Vagina (tissue), 2 donors: ENCODE results near the gene CTNND2. TPM values are rescaled to one million over a fixed set of nuclear protein-coding genes. Genes with fewer than 3 reads are reported as not detected.

Experiments
- DNase-seq, 2 donors: peaks; one replicate each; pipeline ENCODE4 v3.0.0-alpha.2; 2017; ENCODE audit errors: extremely low spot score in 2 of 2
- H3K27ac ChIP-seq: fragments of 200-600 bp; sonication (generic); one replicate; pipeline ENCODE4 v1.5.1; 2019
- H3K27me3 ChIP-seq: fragments of 200-600 bp; sonication (generic); one replicate; pipeline ENCODE4 v1.5.1; 2019
- H3K36me3 ChIP-seq, 2 donors: fragments of 200-600 bp; sonication (generic); one replicate each; pipeline ENCODE4 v1.5.1; 2017 to 2019
- H3K4me1 ChIP-seq: fragments of 200-600 bp; sonication (generic); one replicate; pipeline ENCODE4 v1.5.1; 2019
- H3K4me3 ChIP-seq, 2 donors: fragments of 200-600 bp; sonication (generic); 1 replicate in 1 of 2; 2 replicates in 1 of 2; pipeline ENCODE4 v1.5.1; 2016 to 2019
- H3K9me3 ChIP-seq: fragments of 200-600 bp; sonication (generic); one replicate; pipeline ENCODE4 v1.5.1; 2019
- CTCF ChIP-seq, 3 experiments: fragments of 450-650 bp in 2 of 3; fragments of 200-600 bp in 1 of 3; sonication (generic) in 1 of 3; IDR thresholded peaks; one replicate each; pipeline ENCODE4 v1.5.1; 2017 to 2019; ENCODE audit warnings: antibody characterized with exemption in 3 of 3, mild to moderate bottlenecking in 2 of 3, moderate library complexity in 2 of 3
- POLR2A ChIP-seq, 2 donors: fragments of 450-650 bp; IDR thresholded peaks; one replicate each; pipeline ENCODE4 v1.6.1; 2017; ENCODE audit warnings: antibody characterized with exemption in 2 of 2, mild to moderate bottlenecking in 2 of 2, moderate library complexity in 2 of 2
- POLR2AphosphoS5 ChIP-seq, 2 donors: sonication (generic); formaldehyde crosslinking; IDR thresholded peaks; one replicate each; pipeline ENCODE4 v1.9.0; 2017; ENCODE audit warnings: antibody characterized with exemption in 2 of 2, mild to moderate bottlenecking in 2 of 2, low read depth in 1 of 2; ENCODE audit not compliant: insufficient read depth in 1 of 2
- intact Hi-C: fragments of 100-400 bp; cut with DNase I; formaldehyde crosslinking; loops from one replicate; pipeline ENCODE4 v1.15.1; 2023
- total RNA-seq: library from RNA; depleted of rRNA; stranded (reverse); fragments of >200 nt; gene quantifications from one replicate; pipeline ENCODE4 v1.2.3, GENCODE V29; 2016

Gene CTNND2
- total RNA-seq, 1 donor from 2014 or later, result 1.7 TPM

- H3K27ac ChIP-seq, result no peak overlapping the region
- DNase-seq, result no peak
- no peaks in the 10 kb centered on the region for H3K27me3 ChIP-seq
- TF ChIP-seq POLR2AphosphoS5 (IDR thresholded peaks at IDR 0.05; ENCODE audit: insufficient read depth in 1 of 2, low read depth in 1 of 2), result no peak
- TF ChIP-seq CTCF (IDR thresholded peaks at IDR 0.05), result no peak
- no peak for TF ChIP-seq POLR2A (IDR thresholded peaks at IDR 0.05)
- H3K36me3 ChIP-seq, result no peaks in the 10 kb centered on the region
- H3K9me3 ChIP-seq, result no peaks in the 10 kb centered on the region
- H3K4me1 ChIP-seq, result no peaks in the 10 kb centered on the region
- intact Hi-C loops, result no loop called here
- no peak overlapping the region for H3K4me3 ChIP-seq
Observed at GRCh38 chr5:11494340-11494739, 409.9 kb downstream of the CTNND2 start.

GRCh38 chr5:11491404-11492075 is 412.7 kb downstream of the CTNND2 start:
- Histone ChIP-seq H3K27ac (no peak overlapping the region), H3K4me3 (no peak overlapping the region), H3K27me3 (no peaks in the 10 kb centered on the region), H3K4me1 (no peaks in the 10 kb centered on the region), H3K36me3 (no peaks in the 10 kb centered on the region), H3K9me3 (no peaks in the 10 kb centered on the region)
- TF ChIP-seq POLR2A (IDR thresholded peaks at IDR 0.05) (no peak), CTCF (IDR thresholded peaks at IDR 0.05) (no peak), POLR2AphosphoS5 (IDR thresholded peaks at IDR 0.05; ENCODE audit: insufficient read depth in 1 of 2, low read depth in 1 of 2) (no peak)
- intact Hi-C loops, result no loop called here
- DNase-seq, result no peak

GRCh38 chr5:11483630-11484029 is 420.6 kb downstream of the CTNND2 start:
- no peaks in the 10 kb centered on the region for H3K4me1 ChIP-seq
- intact Hi-C loops, result no loop called here
- H3K4me3 ChIP-seq, result no peak overlapping the region
- H3K9me3 ChIP-seq, result no peaks in the 10 kb centered on the region
- no peak for DNase-seq
- no peaks in the 10 kb centered on the region for H3K27me3 ChIP-seq
- TF ChIP-seq POLR2A (IDR thresholded peaks at IDR 0.05) (no peak), CTCF (IDR thresholded peaks at IDR 0.05) (no peak), POLR2AphosphoS5 (IDR thresholded peaks at IDR 0.05; ENCODE audit: insufficient read depth in 1 of 2, low read depth in 1 of 2) (no peak)
- H3K27ac ChIP-seq, result no peak overlapping the region
- no peaks in the 10 kb centered on the region for H3K36me3 ChIP-seq

GRCh38 chr5:11482011-11482410 is 422.2 kb downstream of the CTNND2 start:
- Histone ChIP-seq H3K36me3 (no peaks in the 10 kb centered on the region), H3K4me1 (no peaks in the 10 kb centered on the region), H3K4me3 (no peak overlapping the region), H3K27me3 (no peaks in the 10 kb centered on the region), H3K27ac (no peak overlapping the region), H3K9me3 (no peaks in the 10 kb centered on the region)
- DNase-seq, result no peak
- TF ChIP-seq POLR2A (IDR thresholded peaks at IDR 0.05) (no peak), CTCF (IDR thresholded peaks at IDR 0.05) (no peak), POLR2AphosphoS5 (IDR thresholded peaks at IDR 0.05; ENCODE audit: insufficient read depth in 1 of 2, low read depth in 1 of 2) (no peak)
- intact Hi-C loops, result no loop called here

GRCh38 chr5:11477786-11478185 is 426.5 kb downstream of the CTNND2 start:
- no peak overlapping the region for H3K4me3 ChIP-seq
- no peak overlapping the region for H3K27ac ChIP-seq
- DNase-seq, result no peak
- H3K36me3 ChIP-seq, result no peaks in the 10 kb centered on the region
- TF ChIP-seq CTCF (IDR thresholded peaks at IDR 0.05) (no peak), POLR2AphosphoS5 (IDR thresholded peaks at IDR 0.05; ENCODE audit: insufficient read depth in 1 of 2, low read depth in 1 of 2) (no peak), POLR2A (IDR thresholded peaks at IDR 0.05) (no peak)
- H3K4me1 ChIP-seq, result no peaks in the 10 kb centered on the region
- intact Hi-C loops, result no loop called here
- H3K27me3 ChIP-seq, result no peaks in the 10 kb centered on the region
- H3K9me3 ChIP-seq, result no peaks in the 10 kb centered on the region
